HL-60 (cell line): Measurements from ENCODE around the gene UNKL.

Experiments
- DNase-seq, 2 experiments: peaks; one replicate each; pipeline ENCODE4 v3.0.0-alpha.2; 2010 to 2020; ENCODE audit warnings: low read depth in 1 of 2, low spot score in 1 of 2
- H3K27ac ChIP-seq: fragments of 250-450 bp; sonication (Bioruptor Pico); replicated peaks from 2 replicates; pipeline ENCODE4 v1.5.1; 2020; ENCODE audit warnings: mild to moderate bottlenecking, moderate library complexity
- H3K27me3 ChIP-seq: fragments of 250-450 bp; sonication (Bioruptor Pico); 2 replicates; pipeline ENCODE4 v1.5.1; 2021; ENCODE audit warnings: mild to moderate bottlenecking, moderate library complexity; ENCODE audit not compliant: insufficient read depth, poor library complexity, severe bottlenecking
- H3K4me3 ChIP-seq: replicated peaks from 2 replicates; pipeline ENCODE4 v1.5.1; 2011; ENCODE audit warnings: mild to moderate bottlenecking, control low read depth, low read length; ENCODE audit not compliant: insufficient read depth
- CTCF ChIP-seq: IDR thresholded peaks from one replicate; pipeline ENCODE4 v1.5.1; 2011; ENCODE audit warnings: low read length, control low read depth, inconsistent platforms; ENCODE audit not compliant: insufficient read depth
- GABPA ChIP-seq: IDR thresholded peaks from 2 replicates; pipeline ENCODE4 v1.6.1; 2012; ENCODE audit warnings: low read depth
- POLR2AphosphoS5 ChIP-seq: IDR thresholded peaks from 2 replicates; pipeline ENCODE4 v1.6.1; 2012; ENCODE audit warnings: low read depth
- REST ChIP-seq: IDR thresholded peaks from 2 replicates; pipeline ENCODE4 v1.6.1; 2012; ENCODE audit warnings: low read depth; ENCODE audit not compliant: insufficient replicate concordance
- SPI1 ChIP-seq: IDR thresholded peaks from 2 replicates; pipeline ENCODE4 v1.6.1; 2012; ENCODE audit warnings: low read depth, mild to moderate bottlenecking, borderline replicate concordance

UNKL gene

GRCh38 chr16:1425616-1426370 lies 11.3 kb upstream of the UNKL start:
- Histone ChIP-seq H3K27ac (no peak overlapping the region), H3K4me3 (no peak overlapping the region), H3K27me3 (no peaks in the 10 kb centered on the region)
- TF ChIP-seq SPI1 (no peak), CTCF (no peak), REST (no peak), POLR2AphosphoS5 (no peak), GABPA (no peak)
- no peak for DNase-seq

GRCh38 chr16:1424028-1424427 lies 9.5 kb upstream of the UNKL start:
- DNase-seq = no peak
- Histone ChIP-seq H3K27ac (no peak overlapping the region), H3K4me3 (no peak overlapping the region), H3K27me3 (no peaks in the 10 kb centered on the region)
- TF ChIP-seq CTCF (no peak), REST (no peak), POLR2AphosphoS5 (no peak), SPI1 (no peak), GABPA (no peak)

GRCh38 chr16:1422076-1422475 lies 7.6 kb upstream of the UNKL start:
- TF ChIP-seq POLR2AphosphoS5 = no peak
- no peak for TF ChIP-seq CTCF
- no peak for TF ChIP-seq SPI1
- TF ChIP-seq GABPA = no peak
- no peak for TF ChIP-seq REST
- no peak for DNase-seq
- Histone ChIP-seq H3K4me3 (no peak overlapping the region), H3K27me3 (no peaks in the 10 kb centered on the region), H3K27ac (no peak overlapping the region; the same call in 1 of the 2 replicates)
